Stimulated activated CD8-positive, alpha-beta memory T cell treated with anti-CD3 and anti-CD28 coated beads, Interleukin-15, amount 100 ng/mL, for 48 hours (primary cell): ENCODE data around the gene MYORG.
A peak's percentile ranks its signal among the peaks of the same experiment; 100 is the strongest.

Experiments
- DNase-seq, 2 donors: peaks; one replicate each; pipeline ENCODE4 v3.0.0-alpha.2; 2020; ENCODE audit warnings: low read depth in 2 of 2

MYORG gene

DNA sequence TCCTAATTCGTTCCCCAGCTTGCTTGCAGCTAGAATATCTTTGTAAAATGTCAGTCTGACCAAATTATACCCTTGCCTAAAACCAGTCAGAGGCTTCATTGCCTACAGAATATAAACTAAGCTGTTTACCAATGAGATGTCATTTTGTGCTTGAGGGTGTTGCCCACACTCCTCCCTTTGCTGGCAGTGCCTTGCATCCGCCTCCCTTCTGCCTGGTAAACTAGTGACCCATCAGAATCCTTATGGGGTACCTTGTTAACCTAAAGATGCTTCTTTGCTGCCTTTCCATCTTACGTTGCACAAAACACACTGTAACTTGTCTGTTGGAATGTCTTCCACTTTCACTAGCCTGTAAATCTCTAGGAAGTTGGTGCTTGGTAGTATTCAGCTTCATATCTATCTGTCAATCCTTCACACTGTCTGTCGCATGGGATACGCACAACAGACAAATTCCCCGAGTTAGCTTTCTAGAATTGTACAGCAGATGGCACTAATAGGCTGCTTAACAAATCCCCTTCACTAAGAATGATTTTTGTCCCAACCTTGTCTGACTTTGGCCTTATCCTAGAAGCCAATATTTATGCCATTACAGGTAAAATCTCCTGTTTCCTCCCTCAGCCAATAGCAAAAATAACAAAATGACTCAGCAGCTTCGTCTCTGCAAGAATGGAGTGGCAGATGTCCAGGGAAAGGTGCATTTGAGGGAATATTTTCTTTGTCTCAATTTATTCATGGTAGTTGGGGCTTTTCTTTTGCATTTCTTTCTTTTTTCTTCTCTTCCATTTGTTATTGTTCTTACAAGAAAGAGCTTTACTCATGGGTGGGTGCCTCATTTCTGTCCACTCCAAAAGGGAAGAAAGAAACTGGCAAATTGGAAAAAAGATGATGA, 44.4 kb downstream of the MYORG start:
- no peak for DNase-seq

DNA sequence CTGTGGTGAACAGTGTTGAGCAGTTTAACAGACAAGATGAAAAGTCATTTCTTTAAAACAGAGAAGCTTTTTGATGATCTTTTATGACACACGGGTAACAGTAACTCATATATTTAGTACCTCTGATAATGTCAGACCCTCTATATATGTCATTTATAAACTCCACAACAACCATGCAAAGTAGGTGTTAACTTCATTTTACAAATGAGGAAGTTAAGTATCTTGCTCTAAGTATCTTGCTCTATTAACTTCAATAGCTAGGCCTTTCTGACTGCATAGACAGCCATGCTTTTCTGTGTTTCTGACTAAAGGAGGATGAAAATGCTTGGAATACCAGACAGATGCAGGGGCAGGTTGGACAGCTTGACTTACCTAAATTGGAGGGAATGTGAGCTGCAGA, 45.5 kb downstream of the MYORG start:
- DNase-seq, result no peak

DNA sequence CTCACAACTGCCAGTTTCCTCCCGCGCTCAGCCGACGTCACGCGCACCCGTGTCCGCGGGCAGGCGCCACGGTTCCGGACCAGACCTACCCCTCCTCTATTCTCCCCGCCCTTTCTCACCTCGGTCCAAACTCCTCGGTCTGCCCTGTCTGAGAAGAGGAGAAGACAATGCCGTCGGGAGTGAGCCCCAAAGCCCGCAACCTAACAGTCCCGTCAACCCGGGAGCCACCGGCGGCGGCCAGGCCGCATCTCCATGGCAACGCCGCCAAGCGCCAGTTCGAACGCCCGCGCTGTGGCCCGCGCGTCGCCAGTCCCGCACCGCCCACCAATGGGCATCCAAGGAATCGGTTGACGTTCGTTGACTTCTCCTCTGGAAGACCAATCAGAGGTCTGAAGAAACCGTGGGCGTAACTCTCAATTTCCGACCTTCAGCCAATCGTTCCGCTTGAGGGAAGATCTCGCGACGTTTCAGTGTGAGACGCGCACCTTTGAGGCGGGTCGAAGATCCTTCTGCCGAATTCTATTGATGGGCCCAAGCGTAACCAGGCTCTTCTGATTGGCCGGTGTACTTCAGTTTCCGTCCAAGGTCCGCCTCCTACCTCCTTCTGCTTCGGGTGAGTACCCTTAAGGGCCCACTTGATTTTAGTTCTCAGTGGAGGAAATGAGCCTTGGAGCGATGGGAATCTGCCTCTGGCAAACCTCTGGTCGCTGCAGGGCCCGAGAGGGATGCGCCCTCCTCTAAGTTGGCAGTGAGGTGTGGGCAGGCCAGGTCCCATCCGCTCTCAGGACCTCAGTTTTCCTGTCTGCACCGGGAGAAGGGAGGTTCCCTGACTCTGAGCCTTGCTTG, 47.5 kb downstream of the MYORG start, which contains the start of the genes KIF24 and NUDT2:
Gene KIF24, minus strand, starts transcription at position 282 of the 846 bp plus-strand sequence. CDS start 17,922 bp downstream, outside the sequence.
Gene NUDT2, plus strand, starts transcription at position 583 of the 846 bp plus-strand sequence. CDS start 9,471 bp downstream, outside the sequence.
- peak; percentile 94 to 96 for DNase-seq

DNA sequence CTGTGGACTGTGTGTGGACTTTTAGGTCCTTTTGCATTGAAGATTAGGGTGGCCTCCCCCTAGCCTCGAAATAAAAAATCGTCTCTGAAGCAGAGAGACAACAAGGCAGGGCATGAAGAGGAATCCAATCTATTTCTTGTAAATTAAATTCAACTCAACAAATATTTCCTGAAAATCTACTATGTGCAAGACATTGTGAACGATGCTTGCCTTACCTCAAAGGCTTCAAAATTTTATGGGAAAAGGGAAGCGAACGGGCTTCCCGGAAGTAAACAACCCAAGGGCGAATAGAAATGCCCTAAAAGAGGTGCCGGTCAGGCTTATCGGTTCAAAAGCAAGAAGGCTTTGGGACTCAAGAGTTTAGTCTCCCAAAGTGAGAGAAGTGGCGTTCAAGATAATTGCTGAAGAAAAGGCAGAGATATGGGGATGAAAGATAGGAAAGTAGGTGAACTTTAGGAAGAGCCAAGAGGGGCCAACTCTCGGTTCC, 48.2 kb downstream of the MYORG start:
- DNase-seq, result no peak

DNA sequence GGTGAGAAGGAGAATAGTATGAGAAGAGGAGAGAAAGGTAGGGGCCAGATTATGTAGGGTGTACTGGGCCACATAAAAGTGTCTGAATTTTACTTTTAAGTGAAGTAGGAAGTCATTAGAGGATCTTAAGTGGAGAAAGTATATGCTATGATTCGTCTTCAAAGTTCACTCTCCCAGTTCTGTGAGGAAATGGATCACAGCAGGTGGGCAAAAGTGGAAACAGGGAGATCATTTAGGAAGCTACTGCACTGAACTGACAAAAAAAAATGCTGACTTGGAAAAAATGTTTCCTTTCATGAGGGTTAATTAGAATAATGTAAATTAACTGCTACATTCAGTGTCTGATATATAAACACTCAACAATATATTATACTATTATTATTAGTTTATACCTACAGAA, 50.0 kb downstream of the MYORG start:
- DNase-seq, result no peak

DNA sequence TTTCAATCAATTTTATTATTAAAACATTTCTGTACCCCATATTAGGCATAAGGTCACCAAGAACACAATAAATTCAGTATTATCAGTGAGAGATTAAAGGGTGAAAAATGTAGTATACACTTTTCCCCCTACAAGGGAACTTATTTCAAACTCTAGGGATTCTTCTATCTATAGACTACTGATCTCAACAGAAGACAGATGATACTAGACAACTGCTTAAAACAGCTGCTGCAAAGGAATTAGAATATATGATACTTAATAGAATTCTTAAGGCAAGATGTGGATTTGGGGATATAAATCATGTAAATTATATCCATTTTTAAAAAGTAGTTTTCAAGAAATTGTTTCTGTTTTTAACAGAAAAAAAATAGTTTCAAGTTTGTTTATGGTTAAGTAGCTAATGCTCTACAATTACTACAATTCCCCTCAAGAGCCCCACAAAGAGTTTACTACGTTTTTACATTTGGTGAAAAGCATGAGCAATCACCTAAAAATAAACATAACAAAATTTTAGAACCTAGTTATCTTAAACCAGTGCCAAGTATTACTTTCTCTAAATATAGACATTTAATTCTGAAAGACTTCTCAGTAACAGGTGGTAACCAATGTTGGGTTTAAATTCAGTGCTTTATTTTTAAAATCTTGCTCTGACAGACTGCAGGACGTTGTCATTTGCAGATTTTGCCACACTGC, 53.7 kb downstream of the MYORG start:
- DNase-seq, result no peak

DNA sequence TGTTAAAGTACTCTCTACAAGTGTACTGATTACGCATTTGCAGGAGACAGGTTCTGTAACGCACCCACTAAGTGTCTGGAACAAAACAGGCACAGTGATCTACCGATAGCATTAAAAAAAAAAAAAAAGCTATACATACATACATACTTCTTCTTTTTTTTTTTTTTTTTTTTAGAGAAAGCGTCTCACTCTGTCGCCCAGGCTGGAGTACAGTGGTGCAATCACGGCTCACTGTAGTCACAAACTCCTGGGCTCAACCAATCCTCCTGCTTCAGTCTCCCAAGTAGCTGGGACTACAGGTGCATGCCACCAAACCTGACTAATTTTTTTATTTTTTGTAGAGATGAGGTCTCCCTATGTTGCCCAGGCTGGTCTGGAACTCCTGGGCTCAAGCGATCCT, 55.2 kb downstream of the MYORG start:
- DNase-seq, result no peak

DNA sequence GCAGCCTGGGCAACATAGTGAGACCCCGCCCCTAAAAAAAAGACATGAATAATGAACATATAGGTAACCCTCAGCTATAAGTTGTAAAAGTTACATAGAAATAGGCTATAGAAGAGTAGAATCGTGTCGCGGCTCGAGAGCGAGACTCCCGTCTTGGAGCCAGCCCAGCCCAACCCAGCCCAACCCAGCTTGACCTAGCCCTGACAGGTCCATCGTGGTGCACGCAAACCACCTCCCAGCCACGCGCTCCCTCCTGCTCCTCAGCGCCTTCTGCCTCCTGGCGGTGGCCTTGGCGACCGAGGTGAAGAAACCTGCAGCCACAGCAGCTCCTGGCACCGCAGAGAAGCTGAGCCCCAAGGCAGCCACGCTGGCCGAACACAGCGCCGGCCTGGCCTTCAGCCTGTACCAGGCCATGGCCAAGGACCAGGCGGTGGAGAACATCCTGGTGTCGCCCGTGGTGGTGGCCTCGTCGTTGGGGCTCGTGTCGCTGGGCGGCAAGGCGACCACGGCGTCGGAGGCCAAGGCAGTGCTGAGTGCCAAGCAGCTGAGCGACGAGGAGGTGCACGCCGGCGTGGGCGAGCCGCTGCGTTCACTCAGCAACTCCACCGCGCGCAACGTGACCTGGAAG, 58.4 kb downstream of the MYORG start:
- DNase-seq, result no peak

DNA sequence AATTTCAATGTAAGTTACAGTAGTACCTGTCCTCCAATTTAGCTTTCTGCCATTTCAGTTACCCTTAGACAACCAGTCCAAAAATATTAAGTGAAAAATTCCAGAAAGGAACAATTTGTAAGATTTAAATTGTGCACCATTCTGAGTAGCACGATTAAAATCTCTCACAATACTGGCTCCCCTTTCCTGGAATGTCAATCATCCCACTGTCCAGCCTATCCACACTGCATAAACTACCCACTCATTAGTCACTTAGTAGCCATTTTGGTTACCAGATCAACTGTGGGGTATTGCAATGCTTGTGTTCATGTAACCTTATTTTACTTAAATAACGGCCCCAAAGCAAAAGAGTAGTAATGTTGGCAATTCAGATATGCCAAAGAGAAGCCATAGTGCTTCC, 59.3 kb downstream of the MYORG start:
- no peak for DNase-seq
